Kidney (tissue), 14 donors: ENCODE data around the gene GRB14. TPM values are rescaled to one million over a fixed set of nuclear protein-coding genes. Genes with fewer than 3 reads are reported as not detected.

Source experiments
- DNase-seq, 5 donors: peaks; one replicate each; pipeline ENCODE4 v3.0.0-alpha.2; 2013 to 2020
- FAIRE-seq: peaks from 2 replicates; lab custom pipeline; 2012; peaks lifted over from hg19 to GRCh38; lab: Jason Lieb, UNC
- H3K27ac ChIP-seq, 2 donors: one replicate each; pipeline ENCODE4 v1.7.0; 2013; ENCODE audit warnings: low read depth in 2 of 2, low read length in 2 of 2, inconsistent platforms in 1 of 2
- H3K27me3 ChIP-seq: one replicate; pipeline ENCODE4 v1.7.1; 2013; ENCODE audit warnings: low read length, inconsistent platforms; ENCODE audit not compliant: control insufficient read depth, insufficient read depth
- H3K36me3 ChIP-seq, 3 donors: one replicate each; pipeline versions ENCODE4 v1.7.0 to v1.7.1; 2013; ENCODE audit warnings: low read length in 3 of 3, control low read depth in 1 of 3, inconsistent platforms in 1 of 3; ENCODE audit not compliant: insufficient read depth in 3 of 3, control insufficient read depth in 2 of 3
- H3K4me1 ChIP-seq, 3 donors: one replicate each; pipeline versions ENCODE4 v1.7.0 to v1.7.1; 2013; ENCODE audit warnings: low read length in 3 of 3, inconsistent platforms in 1 of 3, low read depth in 1 of 3; ENCODE audit not compliant: control insufficient read depth in 2 of 3, insufficient read depth in 2 of 3
- H3K4me3 ChIP-seq, 3 donors: one replicate each; pipeline versions ENCODE4 v1.7.0 to v1.8.1; 2013; ENCODE audit warnings: low read length in 3 of 3, control low read depth in 1 of 3, inconsistent platforms in 1 of 3
- H3K9ac ChIP-seq, 3 donors: one replicate each; pipeline versions ENCODE4 v1.7.0 to v1.7.1; 2013; ENCODE audit warnings: low read length in 3 of 3, control low read depth in 1 of 3, inconsistent platforms in 1 of 3
- H3K9me3 ChIP-seq, 3 donors: one replicate each; pipeline versions ENCODE4 v1.7.0 to v1.7.1; 2013; ENCODE audit warnings: low read length in 3 of 3, control low read depth in 1 of 3, inconsistent platforms in 1 of 3; ENCODE audit not compliant: control insufficient read depth in 2 of 3, insufficient read depth in 1 of 3
- intact Hi-C: fragments of 100-400 bp; cut with DNase I; formaldehyde crosslinking; loops from one replicate; pipeline ENCODE4 v1.11.1; 2022
- polyA plus RNA-seq: library from polyadenylated mRNA; stranded (reverse); fragments of 350-450 nt; fragmentation: Illumina TruSeq; extraction: RNeasy Lipid Tissue Mini Kit (QIAGEN cat#74804); gene quantifications from one replicate; pipeline ENCODE4 v1.2.3, GENCODE V29; 2014; ENCODE audit warnings: low read depth, low replicate concordance; ENCODE audit not compliant: insufficient read depth
- total RNA-seq: library from RNA; stranded (reverse); fragmentation: NEBNext Ultra II Directional; extraction: Animal tissue kit (Norgen Biotek cat#: 25700); gene quantifications from one replicate; pipeline ENCODE4 v1.2.1, GENCODE V29; 2021
- TF ChIP-seq, protein P1 (sequence below): IDR thresholded peaks from 3 replicates; pipeline ENCODE4 v1.5.1; 2012; ENCODE audit warnings: mild to moderate bottlenecking, moderate library complexity, borderline replicate concordance; ENCODE audit not compliant: insufficient read depth; ENCODE audit errors: extremely low read depth
- donor health status: control.
- donor health status: control.
- donor health status: control.
- donor health status: control.
- donor health status: control.
- donor health status: DM: yes; HTN: yes; CAD: no.
- donor health status: Normal renal cell carcinoma (clear cell type).

Gene GRB14
- total and polyA plus RNA-seq, 2 donors from 2014 or later, result 41.7 to 71.3 TPM

DNA sequence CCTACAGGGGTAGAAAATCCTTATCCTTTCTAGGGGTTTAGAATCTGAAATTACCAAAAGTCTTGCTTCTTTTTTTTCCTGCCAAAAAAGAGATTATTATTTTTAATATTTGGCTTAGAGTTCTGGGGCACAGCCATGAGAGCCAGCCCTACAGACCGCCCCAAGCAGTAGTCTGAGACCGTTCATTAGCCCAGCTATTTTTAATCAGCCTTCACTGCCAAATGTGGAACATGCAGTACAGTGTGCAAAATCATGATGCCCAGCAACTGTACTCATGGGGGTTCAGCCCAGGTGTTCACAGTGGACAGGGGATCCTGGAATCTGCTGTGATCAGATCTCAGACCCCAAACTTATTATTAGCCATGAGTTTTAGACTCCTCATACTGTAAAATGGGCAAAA is 60.4 kb downstream of the GRB14 start:
- Histone ChIP-seq H3K4me1 (peaks cover 0 to 6% (median 3%) of the 10 kb centered on the region in 3 donors), H3K36me3 (no peaks in the 10 kb centered on the region), H3K27ac (peak overlapping the region in 1 of 2 donors; percentile 1), H3K27me3 (no peaks in the 10 kb centered on the region), H3K4me3 (peak overlapping the region in 1 of 3 donors; percentile 12), H3K9me3 (no peaks in the 10 kb centered on the region), H3K9ac (peak overlapping the region in 1 of 3 donors; percentile 47)
- DNase-seq (no peak), FAIRE-seq (no peak)
- intact Hi-C loops, result no loop called here
- TF ChIP-seq, protein P1, sequence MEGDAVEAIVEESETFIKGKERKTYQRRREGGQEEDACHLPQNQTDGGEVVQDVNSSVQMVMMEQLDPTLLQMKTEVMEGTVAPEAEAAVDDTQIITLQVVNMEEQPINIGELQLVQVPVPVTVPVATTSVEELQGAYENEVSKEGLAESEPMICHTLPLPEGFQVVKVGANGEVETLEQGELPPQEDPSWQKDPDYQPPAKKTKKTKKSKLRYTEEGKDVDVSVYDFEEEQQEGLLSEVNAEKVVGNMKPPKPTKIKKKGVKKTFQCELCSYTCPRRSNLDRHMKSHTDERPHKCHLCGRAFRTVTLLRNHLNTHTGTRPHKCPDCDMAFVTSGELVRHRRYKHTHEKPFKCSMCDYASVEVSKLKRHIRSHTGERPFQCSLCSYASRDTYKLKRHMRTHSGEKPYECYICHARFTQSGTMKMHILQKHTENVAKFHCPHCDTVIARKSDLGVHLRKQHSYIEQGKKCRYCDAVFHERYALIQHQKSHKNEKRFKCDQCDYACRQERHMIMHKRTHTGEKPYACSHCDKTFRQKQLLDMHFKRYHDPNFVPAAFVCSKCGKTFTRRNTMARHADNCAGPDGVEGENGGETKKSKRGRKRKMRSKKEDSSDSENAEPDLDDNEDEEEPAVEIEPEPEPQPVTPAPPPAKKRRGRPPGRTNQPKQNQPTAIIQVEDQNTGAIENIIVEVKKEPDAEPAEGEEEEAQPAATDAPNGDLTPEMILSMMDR, result no peak

DNA sequence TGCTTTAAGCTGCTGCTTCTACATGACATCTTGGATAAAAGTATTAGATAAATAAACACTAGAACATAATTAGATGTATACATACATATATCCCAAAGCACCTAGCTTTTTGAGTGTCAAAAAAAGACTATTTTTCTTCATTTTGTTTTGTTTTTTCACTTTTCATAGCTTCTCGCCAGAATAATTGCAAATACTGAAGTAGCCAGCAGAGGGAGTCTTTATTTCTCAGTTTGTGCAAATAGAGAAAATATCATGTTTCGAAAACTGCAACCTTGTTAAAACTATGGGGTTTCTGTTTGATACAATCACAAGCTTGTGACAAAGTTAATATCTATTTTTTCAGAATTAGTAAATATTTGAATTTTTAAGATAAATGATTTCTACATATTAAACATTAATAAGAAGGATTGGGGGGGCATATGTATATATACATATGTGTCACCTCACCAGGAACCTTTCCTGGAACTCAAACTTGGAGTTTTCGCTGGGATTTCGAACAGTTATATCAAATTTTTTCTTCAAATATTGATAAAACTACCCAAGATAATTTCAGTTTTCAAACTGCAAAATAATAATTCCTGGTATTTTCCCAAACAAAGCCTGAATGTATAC is 61.0 kb downstream of the GRB14 start:
- FAIRE-seq (peak; percentile 76), DNase-seq (peak in 2 of 5 donors; percentile 59 to 64)
- Histone ChIP-seq H3K36me3 (no peaks in the 10 kb centered on the region), H3K4me3 (peak overlapping the region in 1 of 3 donors; percentile 10), H3K9me3 (no peaks in the 10 kb centered on the region), H3K4me1 (peaks cover 0 to 6% (median 3%) of the 10 kb centered on the region in 3 donors), H3K27ac (no peak overlapping the region), H3K9ac (no peak overlapping the region), H3K27me3 (no peaks in the 10 kb centered on the region)
- intact Hi-C loops, result no loop called here
- TF ChIP-seq, protein P1, result peak; percentile 72

DNA sequence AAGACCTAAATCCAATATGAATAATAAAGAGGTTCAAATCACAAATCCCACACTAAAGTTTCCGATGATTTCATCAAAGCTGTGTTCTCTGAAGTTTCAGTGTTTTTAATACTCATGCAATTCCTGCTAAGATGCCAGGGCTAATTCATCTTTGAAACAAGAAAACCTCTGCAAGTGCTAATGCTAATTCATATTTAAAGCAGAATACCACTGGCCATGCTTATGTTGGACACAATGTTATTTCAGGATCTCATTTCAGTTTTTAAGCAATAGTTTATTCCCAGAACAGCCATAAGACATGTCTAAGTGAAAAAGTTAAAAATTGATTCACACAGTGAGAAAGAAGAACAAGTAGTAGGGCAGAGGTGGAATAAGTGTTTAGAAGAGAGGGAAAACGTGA is 62.8 kb downstream of the GRB14 start:
- Histone ChIP-seq H3K27ac (no peak overlapping the region), H3K9ac (no peak overlapping the region), H3K4me1 (peaks cover 0 to 4% (median 3%) of the 10 kb centered on the region in 3 donors), H3K36me3 (no peaks in the 10 kb centered on the region), H3K9me3 (no peaks in the 10 kb centered on the region), H3K4me3 (no peak overlapping the region), H3K27me3 (no peaks in the 10 kb centered on the region)
- intact Hi-C loops, result no loop called here
- no peak for FAIRE-seq
- TF ChIP-seq, protein P1, result no peak
- no peak for DNase-seq
